SK-N-SH (cell line): ENCODE results near the gene PTN. TPM values are rescaled to one million over a fixed set of nuclear protein-coding genes. Genes with fewer than 3 reads are reported as not detected.

ENCODE experiments used
- CTCF ChIA-PET: fragments of 300-600, 350-600 bp; formaldehyde crosslinking; extraction: SDS; loops from one replicate; lab custom pipeline; 2021; lab: Yijun Ruan, JAX
- POLR2A ChIA-PET: fragments of 350-600 bp; sonication (Branson Sonifier 250); formaldehyde crosslinking; extraction: SDS; loops from one replicate; lab custom pipeline; 2020; ENCODE audit warnings: antibody characterized with exemption, inconsistent platforms; lab: Yijun Ruan, JAX
- DNase-seq: peaks from one replicate; pipeline ENCODE4 v3.0.0; 2012
- H2AFZ ChIP-seq: fragments of 200-600 bp; sonication (generic); 2 replicates; pipeline ENCODE4 v1.8.1; 2016; ENCODE audit warnings: antibody characterized with exemption, mild to moderate bottlenecking, low read depth
- H3F3A ChIP-seq: fragments of 200-600 bp; sonication (generic); replicated peaks from 2 replicates; pipeline ENCODE3; 2016; ENCODE audit warnings: antibody characterized with exemption, mild to moderate bottlenecking; ENCODE audit not compliant: insufficient read depth
- H3K27ac ChIP-seq, 2 experiments: fragments of 200-500 bp in 1 of 2; fragments of 200-600 bp in 1 of 2; sonication (Bioruptor generic) in 1 of 2; sonication (generic), shearing (Covaris generic) in 1 of 2; 2 replicates each; pipeline versions ENCODE4 v1.5.1 to v1.6.1; 2014 to 2016; ENCODE audit warnings: low read depth in 2 of 2, inconsistent platforms in 1 of 2, low read length in 1 of 2, mild to moderate bottlenecking in 1 of 2, mixed read lengths in 1 of 2
- H3K27me3 ChIP-seq: fragments of 200-600 bp; sonication (generic), shearing (Covaris generic); 2 replicates; pipeline ENCODE4 v1.6.1; 2016; ENCODE audit warnings: mixed run types; ENCODE audit not compliant: insufficient read depth
- H3K36me3 ChIP-seq, 2 experiments: fragments of 200-500 bp in 1 of 2; fragments of 200-600 bp in 1 of 2; sonication (Bioruptor generic) in 1 of 2; sonication (generic) in 1 of 2; replicated peaks in 1 of 2; 2 replicates each; pipeline versions ENCODE3 to v1.5.1; 2014 to 2016; ENCODE audit warnings: low read length in 1 of 2, mild to moderate bottlenecking in 1 of 2; ENCODE audit not compliant: insufficient read depth in 2 of 2, control insufficient read depth in 1 of 2
- H3K4me1 ChIP-seq, 2 experiments: fragments of 200-500 bp in 1 of 2; fragments of 200-600 bp in 1 of 2; sonication (Bioruptor generic) in 1 of 2; sonication (generic), shearing (Covaris generic) in 1 of 2; 2 replicates each; pipeline versions ENCODE4 v1.5.1 to v1.6.1; 2014 to 2016; ENCODE audit warnings: low read depth in 1 of 2, low read length in 1 of 2, mixed run types in 1 of 2; ENCODE audit not compliant: insufficient read depth in 2 of 2, control insufficient read depth in 1 of 2
- H3K4me2 ChIP-seq: fragments of 200-600 bp; sonication (generic), shearing (Covaris generic); 2 replicates; pipeline ENCODE4 v1.6.1; 2017; ENCODE audit warnings: mixed run types
- H3K4me3 ChIP-seq, 2 experiments: fragments of 200-500 bp in 1 of 2; fragments of 200-600 bp in 1 of 2; sonication (Bioruptor generic) in 1 of 2; sonication (generic), shearing (Covaris generic) in 1 of 2; 2 replicates each; pipeline versions ENCODE4 v1.5.1 to v1.8.1; 2014 to 2016; ENCODE audit warnings: low read depth in 2 of 2, inconsistent platforms in 1 of 2, low read length in 1 of 2, mild to moderate bottlenecking in 1 of 2, mixed read lengths in 1 of 2, moderate library complexity in 1 of 2
- H3K79me2 ChIP-seq: fragments of 200-600 bp; sonication (generic); 2 replicates; pipeline ENCODE4 v1.8.1; 2017; ENCODE audit warnings: mild to moderate bottlenecking; ENCODE audit not compliant: insufficient read depth
- H3K9ac ChIP-seq: fragments of 200-600 bp; sonication (generic); 2 replicates; pipeline ENCODE4 v1.6.1; 2017; ENCODE audit warnings: mixed run types
- H3K9me2 ChIP-seq: fragments of 200-600 bp; sonication (generic); 2 replicates; pipeline ENCODE4 v1.6.1; 2017; ENCODE audit warnings: mixed run types
- H3K9me3 ChIP-seq: fragments of 200-600 bp; sonication (generic); 2 replicates; pipeline ENCODE4 v1.6.1; 2017; ENCODE audit warnings: mixed run types, mild to moderate bottlenecking, moderate library complexity
- H4K20me1 ChIP-seq: fragments of 200-600 bp; sonication (generic); 2 replicates; pipeline ENCODE4 v1.6.1; 2017; ENCODE audit warnings: mild to moderate bottlenecking, mixed run types; ENCODE audit not compliant: insufficient read depth
- CHD2 ChIP-seq: fragments of 150-350 bp; IDR thresholded peaks from 2 replicates; pipeline ENCODE4 v1.6.1; 2018; ENCODE audit warnings: low read length; ENCODE audit not compliant: partially characterized antibody
- CTCF ChIP-seq: fragments of 200-600 bp; sonication (generic); IDR thresholded peaks from 2 replicates; pipeline ENCODE4 v1.6.1; 2017; ENCODE audit warnings: antibody characterized with exemption, mild to moderate bottlenecking, moderate library complexity
- EZH2phosphoT487 ChIP-seq: fragments of 200-600 bp; sonication (generic); IDR thresholded peaks from 2 replicates; pipeline ENCODE4 v1.6.1; 2017; ENCODE audit warnings: low read depth, mixed run types, mild to moderate bottlenecking, antibody characterized with exemption, moderate library complexity, borderline replicate concordance
- FOSL2 ChIP-seq: IDR thresholded peaks from 2 replicates; pipeline ENCODE4 v1.4.0; 2012; ENCODE audit warnings: low read depth, mild to moderate bottlenecking, moderate library complexity, borderline replicate concordance
- GATA2 ChIP-seq: sonication (generic); formaldehyde crosslinking; IDR thresholded peaks from 2 replicates; pipeline ENCODE4 v1.5.0; 2020; ENCODE audit warnings: mild to moderate bottlenecking, missing genetic modification reagents
- JUND ChIP-seq: IDR thresholded peaks from 2 replicates; pipeline ENCODE4 v1.4.0; 2012
- MXI1 ChIP-seq: IDR thresholded peaks from 2 replicates; pipeline ENCODE4 v1.6.1; 2012; ENCODE audit warnings: mild to moderate bottlenecking, low read depth, low read length, improper control_type of control experiment
- NFIC ChIP-seq: IDR thresholded peaks from 2 replicates; pipeline ENCODE4 v1.4.0; 2012; ENCODE audit warnings: borderline replicate concordance
- POLR2AphosphoS5 ChIP-seq: IDR thresholded peaks from 2 replicates; pipeline ENCODE4 v1.6.1; 2012; ENCODE audit warnings: low read depth, low read length
- RCOR1 ChIP-seq: fragments of 150-350 bp; IDR thresholded peaks from 2 replicates; pipeline ENCODE4 v1.6.1; 2017; ENCODE audit warnings: antibody characterized with exemption, low read length
- RFX5 ChIP-seq: IDR thresholded peaks from 2 replicates; pipeline ENCODE4 v1.6.1; 2012; ENCODE audit warnings: mild to moderate bottlenecking, improper control_type of control experiment, low read length
- SIN3A ChIP-seq: IDR thresholded peaks from 2 replicates; pipeline ENCODE4 v1.6.1; 2012; ENCODE audit warnings: low read depth, mild to moderate bottlenecking, low read length, moderate library complexity, borderline replicate concordance
- SMC3 ChIP-seq: IDR thresholded peaks from 2 replicates; pipeline ENCODE4 v1.6.1; 2012; ENCODE audit warnings: low read depth, low read length, improper control_type of control experiment
- TAF1 ChIP-seq: IDR thresholded peaks from 2 replicates; pipeline ENCODE4 v1.6.1; 2012; ENCODE audit warnings: low read depth, mild to moderate bottlenecking, low read length, moderate library complexity, borderline replicate concordance
- USF1 ChIP-seq: IDR thresholded peaks from 2 replicates; pipeline ENCODE4 v1.4.0; 2012; ENCODE audit warnings: low read depth, borderline replicate concordance
- USF2 ChIP-seq: fragments of 150-350 bp; IDR thresholded peaks from 2 replicates; pipeline ENCODE4 v1.6.1; 2017; ENCODE audit warnings: antibody characterized with exemption, low read length, low read depth, borderline replicate concordance
- WGBS: methylation state at CpG from one replicate; pipeline ENCODE4 v1.1.6; 2017; ENCODE audit warnings: low lambda C conversion rate; 5-methylcytosine and 5-hydroxymethylcytosine counted together
- polyA plus RNA-seq, 3 experiments: library from polyadenylated mRNA; depleted of rRNA; stranded (reverse); fragments of >200 nt; gene quantifications; 2 replicates each; pipeline ENCODE4 v1.2.3, GENCODE V29; 2012

The PTN gene
- polyA plus RNA-seq, 1 of the 3 experiments (the other 2 are of a cell fraction) = 23.7 TPM

- TF ChIP-seq GATA2 (no peak), EZH2phosphoT487 (no peak), SIN3A (no peak), FOSL2 (no peak), CTCF (no peak), MXI1 (no peak), POLR2AphosphoS5 (no peak)
- no peak overlapping the region for H3K4me2 ChIP-seq
- WGBS = 58% methylated on average over 3 of the region's 3 CpGs
- no peak overlapping the region for H3K27ac ChIP-seq
- no peaks in the 10 kb centered on the region for H3K9me3 ChIP-seq
- no peaks in the 10 kb centered on the region for H4K20me1 ChIP-seq
- no peak overlapping the region for H2AFZ ChIP-seq
- H3K9ac ChIP-seq = no peak overlapping the region
- H3K27me3 ChIP-seq = no peaks in the 10 kb centered on the region
- H3K36me3 ChIP-seq = no peaks in the 10 kb centered on the region
- ChIA-PET POLR2A (no interaction called here), CTCF (no interaction called here)
- no peaks in the 10 kb centered on the region for H3F3A ChIP-seq
- no peaks in the 10 kb centered on the region for H3K4me1 ChIP-seq
- no peaks in the 10 kb centered on the region for H3K79me2 ChIP-seq
- H3K9me2 ChIP-seq = no peaks in the 10 kb centered on the region
- no peak overlapping the region for H3K4me3 ChIP-seq
- no peak for DNase-seq
Observed at GRCh38 chr7:137221467-137221866, 122.1 kb downstream of the PTN start.

- H4K20me1 ChIP-seq = no peaks in the 10 kb centered on the region
- no peak overlapping the region for H3K9ac ChIP-seq
- no peaks in the 10 kb centered on the region for H3F3A ChIP-seq
- H3K36me3 ChIP-seq = no peaks in the 10 kb centered on the region
- H3K4me3 ChIP-seq = no peak overlapping the region
- POLR2A ChIA-PET = no interaction called here
- H3K4me1 ChIP-seq = no peaks in the 10 kb centered on the region
- H3K27me3 ChIP-seq = no peaks in the 10 kb centered on the region
- WGBS = 51% methylated on average over 2 of the region's 2 CpGs
- no peak overlapping the region for H2AFZ ChIP-seq
- no peak for DNase-seq
- no peak overlapping the region for H3K4me2 ChIP-seq
- TF ChIP-seq USF2 (no peak), GATA2 (no peak), RFX5 (no peak), USF1 (no peak), CHD2 (no peak), TAF1 (no peak), RCOR1 (no peak), NFIC (no peak), SIN3A (no peak), POLR2AphosphoS5 (no peak), EZH2phosphoT487 (no peak), MXI1 (no peak), JUND (no peak), SMC3 (no peak)
- no peak overlapping the region for H3K27ac ChIP-seq
- no peaks in the 10 kb centered on the region; the same call in 1 of the 2 replicates for H3K9me2 ChIP-seq
- CTCF ChIA-PET = interaction anchor here (1.2 kb wide), 1 partner anchor 44 kb away, joined by 5 read pairs; no protein-coding TSS in a partner anchor
- no peaks in the 10 kb centered on the region for H3K9me3 ChIP-seq
- no peaks in the 10 kb centered on the region for H3K79me2 ChIP-seq
Observed at GRCh38 chr7:137213744-137214143, 129.8 kb downstream of the PTN start.
